Type B pancreatic cell (in vitro differentiated cells): ENCODE data around the gene TOM1L2. TPM values are rescaled to one million over a fixed set of nuclear protein-coding genes. Genes with fewer than 3 reads are reported as not detected.
A peak's percentile ranks its signal among the peaks of the same experiment; 100 is the strongest.

Experiments
- DNase-seq: peaks from one replicate; pipeline ENCODE4 v3.0.0; 2021; ENCODE audit warnings: mixed read lengths; ENCODE audit not compliant: unreplicated experiment; ENCODE audit errors: extremely low spot score
- H3K27ac Mint-ChIP-seq: 2 replicates; pipeline ENCODE4 v1.8.0; 2021; ENCODE audit warnings: mild to moderate bottlenecking, mixed read lengths
- H3K27me3 Mint-ChIP-seq: 2 replicates; pipeline ENCODE4 v1.8.0; 2021; ENCODE audit warnings: mixed read lengths
- H3K36me3 Mint-ChIP-seq: 2 replicates; pipeline ENCODE4 v1.8.0; 2021; ENCODE audit warnings: mixed read lengths
- H3K4me1 Mint-ChIP-seq: one replicate; pipeline ENCODE4 v1.8.0; 2021; ENCODE audit warnings: mixed read lengths; ENCODE audit not compliant: unreplicated experiment
- H3K4me3 Mint-ChIP-seq: 2 replicates; pipeline ENCODE4 v1.8.0; 2021; ENCODE audit warnings: mild to moderate bottlenecking, mixed read lengths
- H3K9me3 Mint-ChIP-seq: 2 replicates; pipeline ENCODE4 v1.8.0; 2021; ENCODE audit warnings: mixed read lengths
- CTCF ChIP-seq: fragments of 200-600 bp; sonication (generic); conservative IDR thresholded peaks from 2 replicates; pipeline ENCODE4 v1.5.0; 2021; ENCODE audit warnings: antibody characterized with exemption, mild to moderate bottlenecking
- total RNA-seq: library from RNA; stranded (reverse); gene quantifications from 2 replicates; pipeline ENCODE4 v1.2.1, GENCODE V29; 2021; ENCODE audit warnings: low replicate concordance

Gene TOM1L2
- total RNA-seq, 1 donor from 2014 or later = 62.5 TPM

GRCh38 chr17:17844500-17844899 lies 127.7 kb downstream of the TOM1L2 start:
- Mint-ChIP-seq H3K4me1 (peaks cover 18% of the 10 kb centered on the region), H3K9me3 (no peaks in the 10 kb centered on the region), H3K27me3 (no peaks in the 10 kb centered on the region), H3K36me3 (no peaks in the 10 kb centered on the region), H3K27ac (no peak overlapping the region), H3K4me3 (no peak overlapping the region)
- no peak for DNase-seq
- TF ChIP-seq CTCF = no peak

DNA sequence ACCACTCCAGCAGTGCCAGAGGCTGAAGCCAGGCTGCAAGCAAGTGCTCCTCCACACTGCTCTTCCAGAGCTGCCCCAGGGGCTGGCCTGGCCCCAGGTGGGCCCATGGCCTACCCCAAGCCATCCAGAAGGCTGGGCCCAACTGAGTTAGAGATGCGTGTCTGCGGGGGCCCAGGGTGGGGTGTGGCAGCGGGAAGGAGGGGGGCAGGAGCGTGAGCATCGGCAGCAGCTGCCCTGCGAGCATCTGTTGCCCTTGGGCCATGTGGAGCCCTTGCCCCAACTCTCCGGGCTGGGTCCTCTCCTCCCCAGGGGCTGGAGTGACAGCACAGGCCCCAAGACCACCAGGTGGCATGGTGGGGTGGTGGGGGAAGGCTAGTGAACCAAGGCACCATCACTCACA lies 128.1 kb downstream of the TOM1L2 start:
- peaks cover 22% of the 10 kb centered on the region for H3K4me1 Mint-ChIP-seq
- no peak overlapping the region for H3K27ac Mint-ChIP-seq
- no peak for TF ChIP-seq CTCF
- H3K4me3 Mint-ChIP-seq = no peak overlapping the region
- no peak for DNase-seq
- no peaks in the 10 kb centered on the region for H3K27me3 Mint-ChIP-seq
- no peaks in the 10 kb centered on the region for H3K36me3 Mint-ChIP-seq
- H3K9me3 Mint-ChIP-seq = no peaks in the 10 kb centered on the region

DNA sequence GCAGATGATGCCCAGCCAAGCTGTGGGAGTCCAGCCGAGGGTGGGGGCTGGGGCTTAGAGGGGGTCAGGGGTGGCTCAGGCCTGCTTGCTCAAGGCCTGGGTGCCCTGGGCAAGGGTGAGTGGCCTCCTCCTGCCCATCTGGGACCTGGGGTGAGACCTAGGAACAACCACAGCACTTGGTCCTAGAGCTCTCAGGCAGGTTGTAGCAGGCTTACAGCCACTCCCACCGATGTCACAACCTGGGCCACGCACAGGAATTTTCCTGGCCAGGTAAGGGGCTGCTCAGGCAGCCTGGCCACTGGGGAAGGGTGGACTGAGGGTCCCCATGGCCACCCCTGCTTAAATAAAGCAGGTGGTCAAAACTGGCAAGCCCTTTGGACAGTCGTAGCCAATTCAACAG lies 129.1 kb downstream of the TOM1L2 start:
- Mint-ChIP-seq H3K4me1 (peaks cover 28% of the 10 kb centered on the region), H3K27me3 (no peaks in the 10 kb centered on the region), H3K4me3 (no peak overlapping the region), H3K9me3 (no peaks in the 10 kb centered on the region), H3K36me3 (no peaks in the 10 kb centered on the region), H3K27ac (peak overlapping the region; percentile 95)
- no peak for DNase-seq
- no peak for TF ChIP-seq CTCF

- H3K27me3 Mint-ChIP-seq = no peaks in the 10 kb centered on the region
- H3K27ac Mint-ChIP-seq = peak overlapping the region; percentile 95
- H3K36me3 Mint-ChIP-seq = no peaks in the 10 kb centered on the region
- no peak for TF ChIP-seq CTCF
- H3K4me1 Mint-ChIP-seq = peaks cover 34% of the 10 kb centered on the region
- H3K9me3 Mint-ChIP-seq = no peaks in the 10 kb centered on the region
- no peak for DNase-seq
- H3K4me3 Mint-ChIP-seq = no peak overlapping the region
Measured at GRCh38 chr17:17842111-17842876, 129.9 kb downstream of the TOM1L2 start.

DNA sequence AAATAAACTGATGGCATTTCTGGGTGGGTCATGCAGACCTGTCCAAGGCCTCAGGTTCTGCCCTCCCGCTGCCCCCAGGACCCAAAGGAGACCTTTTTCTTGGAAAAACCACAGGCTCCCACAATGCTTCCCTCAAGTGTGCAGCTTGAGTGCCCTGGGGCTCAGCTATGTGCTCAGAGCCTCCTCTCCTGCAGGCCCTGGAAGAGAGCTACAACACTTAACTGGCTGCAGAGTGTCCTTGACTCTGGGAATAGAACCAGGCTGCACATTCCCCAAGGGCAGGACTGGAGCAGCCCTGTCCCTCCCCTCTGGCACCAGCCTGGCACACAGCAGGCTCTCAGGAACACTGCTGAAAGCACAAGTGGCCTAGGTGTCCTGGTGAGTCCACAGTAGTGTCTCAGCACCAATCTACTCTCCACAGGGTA lies 130.6 kb downstream of the TOM1L2 start:
- H3K27ac Mint-ChIP-seq = peak overlapping the region; percentile 95
- no peaks in the 10 kb centered on the region for H3K27me3 Mint-ChIP-seq
- TF ChIP-seq CTCF = no peak

More for the DNA sequence above, 130.6 kb downstream of the TOM1L2 start:
- Mint-ChIP-seq H3K4me3 (no peak overlapping the region), H3K4me1 (peaks cover 33% of the 10 kb centered on the region), H3K36me3 (no peaks in the 10 kb centered on the region), H3K9me3 (no peaks in the 10 kb centered on the region)
- DNase-seq = no peak
